Right lobe of liver (tissue), 4 donors: ENCODE results near the gene GFRA1.

ENCODE experiments used
- CTCF ChIP-seq, 4 donors: fragments of 200-600 bp in 3 of 4; fragments of 450-650 bp in 1 of 4; IDR thresholded peaks; one replicate each; pipeline versions ENCODE4 v1.5.1 to v1.8.0; 2016 to 2022; ENCODE audit warnings: antibody characterized with exemption in 4 of 4, mild to moderate bottlenecking in 2 of 4
- POLR2A ChIP-seq: fragments of 450-650 bp; IDR thresholded peaks from one replicate; pipeline ENCODE4 v1.6.1; 2017; ENCODE audit warnings: antibody characterized with exemption, mild to moderate bottlenecking
- donor health status: DM: no; HTN: no; CAD: no.
- donor health status: DM: no; HTN: no; CAD: no.
- donor health status: DM: no; HTN: yes; CAD: no.

DNA sequence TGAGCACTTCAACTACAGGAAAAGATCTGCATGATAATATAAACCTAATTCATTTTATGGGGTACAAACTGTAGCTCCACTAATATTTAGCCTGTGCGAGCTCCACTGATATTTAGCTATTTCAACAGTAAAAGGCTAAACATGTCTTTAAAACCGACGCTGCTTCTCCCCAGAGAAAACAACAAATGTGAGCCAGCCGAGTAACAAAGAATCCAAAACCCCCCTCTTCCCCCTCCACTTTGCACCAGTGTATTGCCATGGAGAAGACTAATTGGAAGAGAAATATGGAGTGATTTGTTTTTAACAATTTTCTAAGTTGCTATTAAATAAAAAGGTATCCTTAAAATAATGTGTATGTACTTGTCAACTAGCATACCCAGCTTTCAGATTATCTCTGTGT, 136.7 kb downstream of the GFRA1 start:
- TF ChIP-seq POLR2A (no peak), CTCF (IDR thresholded peaks at IDR 0.05) (no peak)
